ENCODE data around the gene PTTG1IP. TPM values are rescaled to one million over a fixed set of nuclear protein-coding genes. Genes with fewer than 3 reads are reported as not detected.

PTTG1IP gene
- total and polyA plus RNA-seq, 3 experiments from 2014 or later: 48.2 to 69.8 (median 50.8) TPM

GRCh38 chr21:44853601-44854390 is 19.7 kb downstream of the PTTG1IP start:
- no peak for DNase-seq
- CTCF ChIA-PET: no interaction called here
- H3K4me3 ChIP-seq (ENCODE audit: low read length): no peak overlapping the region
- peak overlapping the region; percentile 63 for H3K27ac ChIP-seq (ENCODE audit: low read depth, low read length)
- peaks cover 40% of the 10 kb centered on the region for H3K36me3 ChIP-seq (ENCODE audit: insufficient read depth, low read length)
- no peaks in the 10 kb centered on the region for H3K9me3 ChIP-seq (ENCODE audit: low read length)
- H3K27ac Mint-ChIP-seq: peak overlapping the region in 6 of 8 donors; percentile 32 to 94 (median 70)
- POLR2A ChIA-PET: interaction anchor here (0.7 kb wide), 1 partner anchor 1108 kb away, joined by 6 read pairs; no protein-coding TSS in a partner anchor
- no peaks in the 10 kb centered on the region for H3K27me3 Mint-ChIP-seq
- H3K9me3 Mint-ChIP-seq: no peaks in the 10 kb centered on the region
- H3K27me3 ChIP-seq (ENCODE audit: insufficient read depth, low read length, poor library complexity, severe bottlenecking): no peaks in the 10 kb centered on the region
- H3K4me1 ChIP-seq (ENCODE audit: insufficient read depth, low read length): peaks cover 47% of the 10 kb centered on the region
- peak overlapping the region in 2 of 7 donors; percentile 41 to 51 for H3K4me3 Mint-ChIP-seq
- peaks cover 3 to 33% (median 25%) of the 10 kb centered on the region in 3 donors for H3K4me1 Mint-ChIP-seq
- H3K36me3 Mint-ChIP-seq: peaks cover 0 to 91% (median 18%) of the 10 kb centered on the region in 3 donors

GRCh38 chr21:44850905-44851657 is 22.4 kb downstream of the PTTG1IP start:
- no peaks in the 10 kb centered on the region for H3K27me3 Mint-ChIP-seq
- ChIA-PET POLR2A (no interaction called here), CTCF (interaction anchor here (1.3 kb wide), 1 partner anchor 9 kb away, joined by 3 read pairs; no protein-coding TSS in a partner anchor)
- H3K27me3 ChIP-seq (ENCODE audit: insufficient read depth, low read length, poor library complexity, severe bottlenecking): no peaks in the 10 kb centered on the region
- no peak overlapping the region for H3K4me3 ChIP-seq (ENCODE audit: low read length)
- H3K27ac Mint-ChIP-seq: peak overlapping the region in 1 of 8 donors; percentile 62
- no peaks in the 10 kb centered on the region for H3K9me3 ChIP-seq (ENCODE audit: low read length)
- peaks cover 56% of the 10 kb centered on the region for H3K4me1 ChIP-seq (ENCODE audit: insufficient read depth, low read length)
- H3K36me3 ChIP-seq (ENCODE audit: insufficient read depth, low read length): peaks cover 30% of the 10 kb centered on the region
- DNase-seq: no peak
- no peak overlapping the region for H3K27ac ChIP-seq (ENCODE audit: low read depth, low read length)
- no peaks in the 10 kb centered on the region for H3K9me3 Mint-ChIP-seq
- H3K4me3 Mint-ChIP-seq: no peak overlapping the region
- peaks cover 0 to 71% (median 16%) of the 10 kb centered on the region in 3 donors for H3K36me3 Mint-ChIP-seq
- H3K4me1 Mint-ChIP-seq: peaks cover 11 to 34% (median 27%) of the 10 kb centered on the region in 3 donors

- H3K4me1 ChIP-seq (ENCODE audit: insufficient read depth, low read length): peaks cover 63% of the 10 kb centered on the region
- DNase-seq: no peak
- peaks cover 23% of the 10 kb centered on the region for H3K36me3 ChIP-seq (ENCODE audit: insufficient read depth, low read length)
- H3K27me3 ChIP-seq (ENCODE audit: insufficient read depth, low read length, poor library complexity, severe bottlenecking): no peaks in the 10 kb centered on the region
- Mint-ChIP-seq H3K9me3 (no peaks in the 10 kb centered on the region), H3K27me3 (no peaks in the 10 kb centered on the region), H3K36me3 (peaks cover 0 to 64% (median 15%) of the 10 kb centered on the region in 3 donors), H3K4me3 (no peak overlapping the region), H3K27ac (no peak overlapping the region), H3K4me1 (peaks cover 15 to 35% (median 26%) of the 10 kb centered on the region in 3 donors)
- H3K9me3 ChIP-seq (ENCODE audit: low read length): no peaks in the 10 kb centered on the region
- H3K27ac ChIP-seq (ENCODE audit: low read depth, low read length): no peak overlapping the region
- CTCF ChIA-PET: interaction anchor here (1.3 kb wide), 1 partner anchor 10 kb away, joined by 3 read pairs; no protein-coding TSS in a partner anchor
- no peak overlapping the region for H3K4me3 ChIP-seq (ENCODE audit: low read length)
- POLR2A ChIA-PET: no interaction called here
Observed at GRCh38 chr21:44850208-44850800, 23.2 kb downstream of the PTTG1IP start.

GRCh38 chr21:44849616-44850130 is 23.8 kb downstream of the PTTG1IP start:
- POLR2A ChIA-PET: no interaction called here
- Mint-ChIP-seq H3K9me3 (no peaks in the 10 kb centered on the region), H3K27me3 (peaks cover 0 to under 1% of the 10 kb centered on the region in 2 donors), H3K4me1 (peaks cover 18 to 29% (median 21%) of the 10 kb centered on the region in 3 donors), H3K36me3 (peaks cover 0 to 57% (median 15%) of the 10 kb centered on the region in 3 donors), H3K4me3 (no peak overlapping the region), H3K27ac (peak overlapping the region in 1 of 8 donors; percentile 29)
- Histone ChIP-seq H3K4me1 (ENCODE audit: insufficient read depth, low read length) (peaks cover 59% of the 10 kb centered on the region), H3K9me3 (ENCODE audit: low read length) (no peaks in the 10 kb centered on the region), H3K36me3 (ENCODE audit: insufficient read depth, low read length) (peaks cover 21% of the 10 kb centered on the region), H3K27me3 (ENCODE audit: insufficient read depth, low read length, poor library complexity, severe bottlenecking) (no peaks in the 10 kb centered on the region), H3K27ac (ENCODE audit: low read depth, low read length) (no peak overlapping the region), H3K4me3 (ENCODE audit: low read length) (no peak overlapping the region)
- CTCF ChIA-PET: no interaction called here
- DNase-seq: no peak

- Histone ChIP-seq H3K4me1 (ENCODE audit: insufficient read depth, low read length) (peaks cover 52% of the 10 kb centered on the region), H3K27me3 (ENCODE audit: insufficient read depth, low read length, poor library complexity, severe bottlenecking) (no peaks in the 10 kb centered on the region), H3K4me3 (ENCODE audit: low read length) (no peak overlapping the region), H3K36me3 (ENCODE audit: insufficient read depth, low read length) (peaks cover 21% of the 10 kb centered on the region), H3K9me3 (ENCODE audit: low read length) (no peaks in the 10 kb centered on the region), H3K27ac (ENCODE audit: low read depth, low read length) (no peak overlapping the region)
- DNase-seq: no peak
- H3K9me3 Mint-ChIP-seq: no peaks in the 10 kb centered on the region
- peaks cover 16 to 22% (median 18%) of the 10 kb centered on the region in 3 donors for H3K4me1 Mint-ChIP-seq
- H3K36me3 Mint-ChIP-seq: peaks cover 0 to 50% (median 9%) of the 10 kb centered on the region in 3 donors
- ChIA-PET CTCF (no interaction called here), POLR2A (interaction anchor here (0.8 kb wide), 1 partner anchor 78 kb away, joined by 5 read pairs; no protein-coding TSS in a partner anchor)
- H3K4me3 Mint-ChIP-seq: no peak overlapping the region
- peaks cover 0 to 4% of the 10 kb centered on the region in 2 donors for H3K27me3 Mint-ChIP-seq
- peak overlapping the region in 1 of 8 donors; percentile 1 for H3K27ac Mint-ChIP-seq
Observed at GRCh38 chr21:44848821-44849521, 24.5 kb downstream of the PTTG1IP start.

- H3K4me3 Mint-ChIP-seq: no peak overlapping the region
- DNase-seq: no peak
- Histone ChIP-seq H3K4me1 (ENCODE audit: insufficient read depth, low read length) (peaks cover 40% of the 10 kb centered on the region), H3K27me3 (ENCODE audit: insufficient read depth, low read length, poor library complexity, severe bottlenecking) (no peaks in the 10 kb centered on the region), H3K4me3 (ENCODE audit: low read length) (no peak overlapping the region), H3K36me3 (ENCODE audit: insufficient read depth, low read length) (peaks cover 21% of the 10 kb centered on the region), H3K9me3 (ENCODE audit: low read length) (no peaks in the 10 kb centered on the region), H3K27ac (ENCODE audit: low read depth, low read length) (no peak overlapping the region)
- H3K27ac Mint-ChIP-seq: peak overlapping the region in 3 of 8 donors; percentile 23 to 90 (median 38)
- POLR2A ChIA-PET: no interaction called here
- CTCF ChIA-PET: interaction anchor here (1.5 kb wide), 1 partner anchor 281 kb away, joined by 3 read pairs; no protein-coding TSS in a partner anchor
- H3K27me3 Mint-ChIP-seq: peaks cover 0 to 4% of the 10 kb centered on the region in 2 donors
- no peaks in the 10 kb centered on the region for H3K9me3 Mint-ChIP-seq
- H3K4me1 Mint-ChIP-seq: peaks cover 12 to 18% (median 14%) of the 10 kb centered on the region in 3 donors
- peaks cover 0 to 37% (median 8%) of the 10 kb centered on the region in 3 donors for H3K36me3 Mint-ChIP-seq
Observed at GRCh38 chr21:44847261-44848056, 26.0 kb downstream of the PTTG1IP start.

Data from CD8-positive, alpha-beta memory T cell (primary cell).